GM21515 (cell line): ENCODE data around the gene CCL25.
"Not testable (repeated sequence)": the region's sequence is repeated elsewhere in the genome, so short reads cannot be mapped to it uniquely, and the experiment has no call there.

ENCODE experiments used
- ATAC-seq: cut with Tn5 transposase; IDR thresholded peaks from one replicate; pipeline ENCODE4 v1.9.1; 2021; ENCODE audit not compliant: unreplicated experiment

CCL25 gene

GRCh38 chr19:8052464-8052859, at the start of gene CCL25:
TSS of gene CCL25 (plus strand) at chr19:8052760. CDS start at chr19:8053050, 290 bp downstream.
- ATAC-seq, result no peak

- ATAC-seq, result no peak
These were observed 48.6 kb upstream of the CCL25 start for GRCh38 chr19:8004001-8004400.

GRCh38 chr19:8004723-8005513, 47.6 kb upstream of the CCL25 start:
- peak; percentile 21 for ATAC-seq

GRCh38 chr19:8005534-8006256, 46.9 kb upstream of the CCL25 start, which contains the start of gene ELAVL1:
TSS of gene ELAVL1 (minus strand) at chr19:8005641. CDS start at chr19:7991815, 13,826 bp downstream.
- peak; percentile 64 for ATAC-seq

GRCh38 chr19:8017808-8018207, 34.8 kb upstream of the CCL25 start:
- no peak for ATAC-seq

- no peak for ATAC-seq
These were observed 31.9 kb upstream of the CCL25 start for GRCh38 chr19:8020681-8021080.

- no peak for ATAC-seq
These were observed 31.2 kb upstream of the CCL25 start for GRCh38 chr19:8021374-8021773.

- ATAC-seq, result no peak
These were observed 30.3 kb upstream of the CCL25 start for GRCh38 chr19:8022275-8022674.

- ATAC-seq, result no peak
These were observed 29.2 kb upstream of the CCL25 start for GRCh38 chr19:8023371-8023770.

GRCh38 chr19:8024256-8024655, 28.3 kb upstream of the CCL25 start:
- not testable (repeated sequence) for ATAC-seq

- no peak for ATAC-seq
These were observed 27.2 kb upstream of the CCL25 start for GRCh38 chr19:8025316-8025715.

- no peak for ATAC-seq
These were observed 23.5 kb upstream of the CCL25 start for GRCh38 chr19:8028951-8029491.

GRCh38 chr19:8030960-8031359, 21.6 kb upstream of the CCL25 start:
- no peak for ATAC-seq

- not testable (repeated sequence) for ATAC-seq
These were observed 19.0 kb upstream of the CCL25 start for GRCh38 chr19:8033287-8034177.

GRCh38 chr19:8034178-8034525, 18.4 kb upstream of the CCL25 start:
- no peak for ATAC-seq

- ATAC-seq, result no peak
These were observed 16.0 kb upstream of the CCL25 start for GRCh38 chr19:8036434-8037099.

- no peak for ATAC-seq
These were observed 13.7 kb upstream of the CCL25 start for GRCh38 chr19:8038815-8039214.

GRCh38 chr19:8039231-8039630, 13.3 kb upstream of the CCL25 start:
- ATAC-seq, result no peak

GRCh38 chr19:8041531-8041931, 11.0 kb upstream of the CCL25 start:
- no peak for ATAC-seq

- ATAC-seq, result no peak
These were observed 9.7 kb upstream of the CCL25 start for GRCh38 chr19:8042900-8043299.
